HG03159 (cell line): ENCODE results near the gene ZP4.

ENCODE experiments used
- ATAC-seq: cut with Tn5 transposase; IDR thresholded peaks from one replicate; pipeline ENCODE4 v1.9.1; 2021; ENCODE audit warnings: mild to moderate bottlenecking, moderate library complexity; ENCODE audit not compliant: unreplicated experiment

ZP4 gene

GRCh38 chr1:237890822-237891221, at the start of gene ZP4:
TSS of gene ZP4 (minus strand) at chr1:237890922. CDS start at chr1:237890635, 287 bp downstream.
- ATAC-seq: no peak

DNA sequence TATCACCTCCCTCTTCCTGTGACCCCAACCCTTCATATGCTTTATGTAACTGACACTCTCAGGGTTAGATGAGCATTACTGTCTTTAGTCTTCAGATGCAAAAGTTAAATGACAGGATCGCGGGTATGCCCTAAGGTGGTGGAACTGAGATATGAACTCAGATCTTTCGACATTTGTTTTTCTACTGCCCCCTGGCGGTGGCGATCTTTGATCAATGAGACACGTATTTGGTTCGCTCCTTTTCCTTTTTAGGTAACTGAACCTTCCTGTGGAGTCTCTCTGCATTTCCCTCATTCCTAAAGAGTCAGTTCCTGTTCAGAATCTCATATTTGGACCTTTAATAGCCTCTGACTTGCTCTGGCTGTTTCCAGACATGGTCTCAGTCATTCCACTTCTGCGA, 47.8 kb upstream of the ZP4 start:
- ATAC-seq: no peak

- ATAC-seq: no peak
Measured at GRCh38 chr1:237938068-237938467, 47.3 kb upstream of the ZP4 start.

DNA sequence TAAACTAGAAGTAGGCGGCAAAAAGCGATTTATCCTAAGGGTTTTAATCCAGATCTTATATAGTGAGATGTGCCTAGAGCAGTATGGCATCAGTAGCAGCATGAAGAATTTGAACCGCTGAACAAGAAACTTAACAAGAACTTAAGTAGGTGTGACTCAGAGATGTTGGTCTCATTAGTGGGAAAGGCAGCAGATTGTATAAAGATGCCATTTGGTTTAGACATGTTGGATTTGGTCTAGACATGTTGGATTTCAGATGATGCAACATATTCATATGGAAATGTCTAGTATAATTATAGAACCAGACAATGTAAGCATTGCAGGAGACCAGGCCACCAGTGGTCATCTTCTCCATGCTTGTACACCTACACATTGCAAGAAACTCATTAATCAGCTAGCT, 42.1 kb upstream of the ZP4 start:
- no peak for ATAC-seq

DNA sequence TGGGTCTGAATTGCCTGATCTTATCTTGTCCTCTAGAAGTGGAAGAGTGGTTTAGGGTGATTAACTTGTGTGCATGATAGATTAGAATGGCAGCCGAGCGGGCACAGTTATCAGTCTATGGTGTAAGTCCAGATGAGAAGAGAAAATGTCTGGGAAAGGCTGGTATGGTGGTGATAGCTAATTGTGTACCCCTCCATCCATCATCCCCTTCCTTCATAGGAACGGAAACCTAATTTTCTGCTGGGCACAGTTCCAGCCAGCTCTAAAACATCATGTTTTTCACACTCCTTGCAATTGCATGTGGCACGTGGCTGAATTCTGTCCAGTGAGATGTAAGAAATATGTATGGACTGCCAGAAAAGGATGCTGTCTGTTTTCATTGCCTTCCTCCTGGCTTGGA, 40.9 kb upstream of the ZP4 start:
- ATAC-seq: no peak

DNA sequence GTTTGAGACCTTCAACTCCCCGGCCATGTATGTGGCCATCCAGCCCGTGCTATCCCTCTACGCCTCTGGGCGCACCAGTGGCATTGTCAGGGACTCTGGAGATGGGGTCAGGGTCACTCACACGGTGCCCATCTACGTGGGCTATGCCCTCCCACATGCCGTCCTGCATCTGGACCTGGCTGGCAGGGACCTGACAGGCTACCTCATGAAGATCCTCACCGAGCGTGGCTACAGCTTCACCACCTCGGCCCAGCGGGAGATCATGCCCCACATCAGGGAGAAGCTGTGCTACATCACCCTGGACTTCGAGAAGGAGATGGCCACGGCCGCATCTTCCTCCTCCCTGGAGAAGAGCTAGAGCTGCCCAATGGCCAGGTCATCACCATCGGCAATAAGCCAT, 36.5 kb upstream of the ZP4 start:
- no peak for ATAC-seq

GRCh38 chr1:237921306-237921705, 30.6 kb upstream of the ZP4 start:
- no peak for ATAC-seq

DNA sequence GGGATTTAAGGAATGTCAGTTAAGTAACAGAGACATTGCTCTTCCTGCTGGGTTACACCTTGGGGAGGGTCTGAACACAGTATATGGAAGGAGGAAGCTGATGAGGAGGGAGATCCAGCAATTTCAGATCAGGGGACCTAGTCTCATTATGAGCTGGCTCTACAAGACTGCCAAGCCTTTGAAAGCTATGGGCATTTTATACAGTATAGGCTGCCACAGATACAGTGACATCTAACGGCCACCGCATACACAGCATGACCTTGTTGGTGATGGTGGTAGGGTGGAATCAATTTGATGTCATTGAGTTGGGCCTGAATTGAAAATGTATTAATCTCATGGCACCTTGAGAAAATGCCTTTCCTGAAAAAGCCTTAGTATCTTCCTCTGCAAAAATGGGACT, 22.6 kb upstream of the ZP4 start:
- ATAC-seq: no peak

- ATAC-seq: no peak
Measured at GRCh38 chr1:237911911-237912310, 21.2 kb upstream of the ZP4 start.

DNA sequence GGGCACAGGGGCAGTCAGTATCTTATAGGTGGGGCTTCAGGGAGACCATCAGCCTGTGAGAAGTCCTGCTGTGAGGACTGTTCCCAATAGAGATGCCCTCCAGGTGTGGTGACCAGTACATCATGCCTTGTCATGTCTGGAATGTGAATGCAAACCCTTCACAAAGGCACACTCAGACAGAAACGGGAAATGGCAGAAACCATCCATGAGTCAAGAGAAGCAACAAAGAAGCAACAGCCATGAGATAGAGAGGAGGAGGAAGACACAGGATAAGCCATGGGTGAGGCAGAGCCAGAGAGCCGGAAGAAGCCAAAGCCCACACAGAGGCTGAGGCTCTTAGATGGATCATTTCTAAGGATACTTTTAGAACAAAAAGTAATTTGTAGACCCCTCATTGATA, 20.1 kb upstream of the ZP4 start:
- no peak for ATAC-seq

DNA sequence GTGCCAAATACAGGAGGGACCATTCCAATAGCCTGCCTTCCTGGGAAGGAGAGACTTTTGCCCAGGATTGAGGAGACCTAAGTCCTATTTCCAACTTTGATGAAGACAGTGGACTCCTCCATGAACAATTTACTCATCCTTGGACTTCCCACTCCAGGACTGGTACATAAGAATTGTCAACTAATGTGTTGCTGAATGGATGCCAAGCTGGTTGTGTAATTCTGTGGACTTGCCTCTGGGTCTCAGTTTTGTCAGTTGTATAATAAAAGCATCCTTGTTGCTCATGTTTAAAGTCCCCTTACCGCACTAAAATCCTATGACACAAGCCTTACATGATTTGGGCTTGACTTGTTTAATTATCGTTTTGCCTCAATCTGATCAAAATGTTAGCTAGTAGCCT, 13.2 kb upstream of the ZP4 start:
- ATAC-seq: no peak

GRCh38 chr1:237902960-237903743, 12.4 kb upstream of the ZP4 start:
- no peak for ATAC-seq

GRCh38 chr1:237901299-237901934, 10.7 kb upstream of the ZP4 start:
- no peak for ATAC-seq

GRCh38 chr1:237895630-237896029, 4.9 kb upstream of the ZP4 start:
- no peak for ATAC-seq

GRCh38 chr1:237894131-237894530, 3.4 kb upstream of the ZP4 start:
- ATAC-seq: no peak

GRCh38 chr1:237891979-237892378, 1.3 kb upstream of the ZP4 start:
- no peak for ATAC-seq

GRCh38 chr1:237891266-237891665, 544 bp upstream of the ZP4 start:
- ATAC-seq: no peak

- ATAC-seq: no peak
Measured at GRCh38 chr1:237890416-237890815, 306 bp downstream of the ZP4 start.

DNA sequence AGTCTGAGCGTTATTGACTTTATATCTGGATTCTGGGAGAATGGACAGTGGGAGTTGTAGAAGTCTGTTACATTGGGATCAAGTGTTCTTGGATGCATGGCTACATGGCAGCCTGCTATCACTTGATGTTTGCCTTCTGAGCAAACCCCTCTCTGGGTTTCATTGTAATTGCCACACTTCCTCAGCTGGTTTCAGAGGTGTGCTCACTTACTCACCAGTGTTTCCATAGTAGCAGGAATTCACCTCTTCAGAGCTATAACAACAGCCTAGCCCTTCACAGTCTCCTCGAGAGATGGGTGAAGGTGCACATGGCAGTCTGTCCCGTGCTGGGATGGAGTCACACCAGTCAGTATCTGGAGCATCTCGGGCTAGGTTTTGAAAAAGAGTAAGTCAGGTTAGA, 2.6 kb downstream of the ZP4 start:
- ATAC-seq: no peak

GRCh38 chr1:237887542-237887941, 3.2 kb downstream of the ZP4 start:
- no peak for ATAC-seq

DNA sequence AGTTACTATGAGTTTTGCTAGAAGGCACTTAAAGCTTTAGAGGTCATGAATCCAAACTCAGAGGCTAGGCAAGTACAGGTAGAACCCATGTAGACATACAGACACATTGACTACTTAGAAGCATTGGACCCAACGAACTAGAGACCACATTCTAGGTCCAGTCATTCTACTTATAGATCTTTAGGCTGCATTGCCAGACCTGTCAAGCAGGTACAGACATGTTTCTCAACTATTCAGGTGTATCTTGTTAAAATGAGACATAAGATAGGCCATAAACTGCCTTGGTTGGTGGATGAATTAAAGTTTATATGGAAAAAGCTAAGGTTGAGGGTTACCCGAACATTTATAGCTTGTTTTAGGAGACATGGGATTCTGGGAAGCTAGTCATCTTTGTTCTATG, 6.5 kb downstream of the ZP4 start:
- no peak for ATAC-seq

DNA sequence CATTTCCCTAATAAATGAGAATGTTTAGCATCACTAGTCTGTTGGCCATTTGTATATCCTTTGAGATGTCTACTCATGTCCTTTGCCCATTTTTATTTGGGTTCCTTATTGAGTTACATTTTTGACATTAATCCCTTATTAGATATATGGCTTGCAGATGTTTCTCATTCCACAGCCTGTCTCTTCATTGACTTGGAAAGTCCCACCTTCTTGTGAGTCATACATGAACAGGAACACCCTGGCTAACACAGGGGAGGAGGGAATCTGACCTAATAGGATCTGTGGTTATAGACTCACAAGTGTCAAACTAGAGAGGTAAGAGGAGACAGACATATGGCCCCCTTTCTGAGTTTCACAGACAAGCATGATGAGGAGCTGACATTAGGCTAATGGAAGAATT, 11.5 kb downstream of the ZP4 start:
- no peak for ATAC-seq

DNA sequence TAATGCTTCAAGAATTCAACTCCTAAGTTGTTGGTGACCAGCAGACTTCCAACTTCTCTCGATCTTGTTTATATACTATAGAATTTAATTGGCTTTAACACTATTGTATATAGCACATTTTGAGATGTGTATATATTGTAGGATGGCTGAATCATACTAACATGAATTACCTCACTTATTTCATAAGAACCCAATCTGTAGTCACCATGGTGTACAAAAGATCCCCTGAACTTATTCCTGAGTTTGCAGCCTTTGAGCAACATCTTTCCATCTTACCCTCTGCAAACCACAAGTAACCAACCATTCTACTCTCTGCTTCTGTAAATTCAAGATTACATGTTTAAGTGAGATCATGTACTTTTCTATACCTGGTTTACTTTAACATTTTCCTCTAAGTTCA, 12.3 kb downstream of the ZP4 start:
- no peak for ATAC-seq
